GM13977 (cell line): Measurements from ENCODE around the gene SIDT1.
"Not testable (repeated sequence)": the region's sequence is repeated elsewhere in the genome, so short reads cannot be mapped to it uniquely, and the experiment has no call there.

Source experiments
- DNase-seq: peaks from one replicate; pipeline ENCODE4 v3.0.0; 2012; ENCODE audit warnings: low spot score
- CTCF ChIP-seq: IDR thresholded peaks from 2 replicates; pipeline ENCODE4 v1.5.1; 2012; ENCODE audit warnings: mild to moderate bottlenecking, control low read depth; ENCODE audit not compliant: insufficient read depth; ENCODE audit errors: extremely low read depth, missing control alignments
- in situ Hi-C: fragments of 300-500 bp; cut with MboI; formaldehyde crosslinking; loops from one replicate; pipeline ENCODE4 v1.12.0; 2022; ENCODE audit warnings: low sequenced_read_pairs, low pct_unique_long_range_greater_than_20kb, mixed read lengths, inconsistent platforms; ENCODE audit not compliant: unreplicated experiment

Gene SIDT1

GRCh38 chr3:113629584-113630421 lies 97.4 kb downstream of the SIDT1 start:
- no peak for TF ChIP-seq CTCF
- no peak for DNase-seq
- in situ Hi-C loops = no loop called here

- no peak for DNase-seq
- in situ Hi-C loops = no loop called here
- TF ChIP-seq CTCF = no peak
Observed at GRCh38 chr3:113630956-113631542, 98.7 kb downstream of the SIDT1 start.

- in situ Hi-C loops = no loop called here
- no peak for TF ChIP-seq CTCF
- no peak for DNase-seq
Observed at GRCh38 chr3:113631573-113631972, 99.2 kb downstream of the SIDT1 start.

- in situ Hi-C loops = no loop called here
- TF ChIP-seq CTCF = no peak
- DNase-seq = no peak
Observed at GRCh38 chr3:113634782-113635474, 102.6 kb downstream of the SIDT1 start.

- in situ Hi-C loops = not testable (repeated sequence)
Observed at GRCh38 chr3:113636034-113636433, 103.7 kb downstream of the SIDT1 start.

GRCh38 chr3:113637756-113638155 lies 105.4 kb downstream of the SIDT1 start:
- in situ Hi-C loops = no loop called here
- no peak for TF ChIP-seq CTCF
- DNase-seq = no peak

More at GRCh38 chr3:113636034-113636433, 103.7 kb downstream of the SIDT1 start:
- DNase-seq = not testable (repeated sequence)

GRCh38 chr3:113638910-113639309 lies 106.6 kb downstream of the SIDT1 start:
- no peak for DNase-seq
- in situ Hi-C loops = no loop called here
- no peak for TF ChIP-seq CTCF
